Daoy (cell line): ENCODE measurements around the gene FAAP20. TPM values are rescaled to one million over a fixed set of nuclear protein-coding genes. Genes with fewer than 3 reads are reported as not detected.
A peak's percentile ranks its signal among the peaks of the same experiment; 100 is the strongest.

ENCODE experiments used
- DNase-seq: peaks from one replicate; pipeline ENCODE4 v3.0.0-alpha.2; 2015; ENCODE audit warnings: low read depth
- total RNA-seq: library from RNA; depleted of rRNA; stranded (reverse); fragments of >200 nt; shearing (Covaris generic); gene quantifications from 2 replicates; pipeline ENCODE4 v1.2.3, GENCODE V29; 2014; rRNA removed

The FAAP20 gene, protein sequence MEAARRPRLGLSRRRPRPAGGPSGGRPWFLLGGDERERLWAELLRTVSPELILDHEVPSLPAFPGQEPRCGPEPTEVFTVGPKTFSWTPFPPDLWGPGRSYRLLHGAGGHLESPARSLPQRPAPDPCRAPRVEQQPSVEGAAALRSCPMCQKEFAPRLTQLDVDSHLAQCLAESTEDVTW
- total RNA-seq: 26.3 and 28.7 TPM in 2 replicates

DNA sequence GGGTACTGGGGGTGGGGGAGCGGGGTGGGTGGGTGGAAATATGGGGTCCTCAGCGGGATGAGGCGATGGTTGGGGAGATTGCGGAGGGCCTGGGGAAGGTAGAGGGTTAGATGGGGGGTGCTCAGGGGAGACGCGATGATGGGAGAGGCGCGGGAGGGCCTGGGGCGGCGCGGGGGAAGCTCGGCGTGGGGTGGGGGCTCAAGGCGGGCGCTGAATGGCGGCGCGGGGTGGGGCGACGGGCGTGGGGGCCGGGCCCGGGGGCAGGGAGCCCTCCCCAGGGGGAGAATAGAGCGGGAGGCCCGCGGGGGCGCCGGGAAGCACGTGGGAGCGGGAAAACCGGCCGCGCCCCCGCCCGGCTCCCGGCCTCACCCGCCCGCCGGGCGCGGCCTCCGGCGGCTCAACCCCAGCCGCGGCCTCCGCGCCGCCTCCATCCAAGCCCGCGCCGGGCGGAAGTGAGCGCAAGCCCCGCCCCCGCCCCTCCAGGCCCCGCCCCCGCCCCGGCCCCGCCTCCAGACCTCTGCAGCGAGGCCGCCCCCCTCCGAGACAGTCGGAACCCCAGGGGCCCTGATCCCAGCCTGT is at the start of gene FAAP20:
Gene FAAP20 (minus strand): TSS at position 454 of the 579 bp plus-strand sequence. CDS start 23 bp downstream, at position 431.
- DNase-seq: peak; percentile 81

DNA sequence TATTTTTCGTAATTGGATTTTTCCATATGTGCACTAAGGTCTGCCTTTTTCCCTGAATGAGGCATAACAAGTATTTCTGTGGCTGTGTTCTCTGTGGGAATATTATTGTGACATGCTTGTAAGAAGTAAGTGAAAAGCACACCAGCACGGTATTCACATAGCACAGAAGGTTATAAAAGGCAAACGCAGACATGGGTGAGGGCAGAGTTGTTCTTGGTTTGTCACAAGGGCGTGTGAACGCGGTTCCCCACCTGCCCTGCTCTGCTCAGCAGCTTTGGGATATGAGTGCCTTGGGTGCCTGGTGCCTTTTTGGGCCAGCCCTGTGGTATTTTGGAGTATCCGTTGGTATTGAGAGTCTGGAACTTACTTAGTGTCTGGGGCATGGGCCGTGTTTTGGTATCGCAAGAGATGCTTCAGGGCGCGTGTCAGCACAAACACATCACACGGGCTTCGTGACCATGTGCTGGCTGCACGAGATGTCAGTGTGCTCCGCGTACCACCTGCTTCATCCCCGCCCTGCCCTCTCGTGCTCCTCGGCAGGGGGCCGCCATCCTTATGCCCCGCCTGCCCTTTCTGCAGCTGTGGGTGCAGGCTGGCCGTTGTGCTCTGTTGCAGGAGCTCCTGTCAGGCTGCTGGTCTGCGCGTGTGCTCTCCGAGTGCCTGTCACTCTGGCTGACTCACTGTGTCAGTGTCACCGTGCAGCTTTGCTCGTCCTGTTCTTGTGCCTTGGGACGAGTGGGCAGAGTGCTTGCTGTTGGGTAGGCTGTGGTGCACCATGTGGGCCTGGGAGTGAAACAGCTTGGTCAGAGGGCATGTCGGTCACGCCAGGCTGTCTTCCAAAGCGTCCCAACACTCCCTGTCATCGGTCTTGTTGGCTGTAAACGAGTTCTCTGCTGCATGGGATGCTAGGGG is 48.5 kb upstream of the FAAP20 start:
- no peak for DNase-seq

DNA sequence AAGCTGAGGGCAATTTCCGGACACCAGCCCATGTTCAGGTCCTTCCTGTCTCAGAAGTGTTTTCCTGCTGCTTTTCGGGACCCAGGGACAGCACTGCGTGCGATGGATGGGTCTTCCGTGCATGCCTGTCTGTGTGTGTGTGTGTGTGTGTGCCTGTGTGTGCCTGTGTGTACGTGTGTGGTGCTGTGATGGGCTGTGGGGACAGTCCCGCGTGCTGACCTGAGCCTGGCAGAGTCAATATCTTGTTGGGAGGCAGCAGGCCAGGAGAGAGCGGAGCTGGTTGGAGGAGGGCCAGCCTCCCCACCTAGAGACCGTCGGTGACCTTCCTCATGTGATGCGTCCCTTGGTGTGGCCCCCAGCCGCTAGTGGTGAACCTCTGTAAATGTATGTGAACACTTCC is 47.2 kb upstream of the FAAP20 start:
- DNase-seq: no peak

DNA sequence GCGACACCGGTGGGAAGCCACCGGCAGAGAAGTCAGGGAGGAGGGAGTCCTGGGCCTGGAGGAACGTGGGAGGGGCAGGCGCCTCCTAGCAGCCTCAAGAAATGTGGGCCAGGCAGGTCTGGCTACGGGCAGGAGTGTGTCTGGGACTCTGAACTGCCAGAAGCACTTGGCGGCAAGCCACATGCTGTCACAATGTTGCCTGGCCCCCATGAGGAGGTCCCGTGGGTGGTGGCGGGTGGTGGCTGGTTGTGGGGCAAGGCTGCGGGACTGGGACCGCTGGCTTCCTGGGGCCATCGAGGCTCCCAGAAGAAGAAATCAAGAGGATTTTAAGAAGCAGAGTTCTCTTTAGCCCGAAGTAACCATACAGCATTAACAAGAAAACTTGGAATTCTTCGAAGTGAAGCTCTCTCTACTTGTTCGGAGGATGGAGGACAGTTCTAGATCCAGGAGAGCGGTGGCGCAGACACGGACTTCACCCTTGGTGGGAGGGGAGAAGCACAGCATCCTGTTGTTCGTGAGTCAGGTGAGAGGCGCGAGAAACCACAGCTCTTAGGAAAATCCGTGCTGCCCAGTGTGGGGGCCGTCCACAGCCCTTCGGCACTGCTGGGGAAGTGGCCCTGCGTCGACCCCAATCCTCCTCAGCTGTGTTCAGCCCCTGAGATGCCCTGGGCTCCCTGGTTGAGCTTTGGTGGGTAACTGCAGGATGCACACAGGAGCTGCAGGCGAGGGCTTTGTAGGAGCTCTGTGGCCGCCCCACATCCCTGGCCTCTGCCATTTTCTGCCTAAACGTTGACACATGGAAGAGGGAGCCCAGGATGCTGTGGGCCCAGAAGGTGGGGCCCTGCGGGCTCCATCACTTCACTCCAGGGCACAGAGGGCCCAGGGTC is 45.9 kb upstream of the FAAP20 start:
- DNase-seq: no peak

DNA sequence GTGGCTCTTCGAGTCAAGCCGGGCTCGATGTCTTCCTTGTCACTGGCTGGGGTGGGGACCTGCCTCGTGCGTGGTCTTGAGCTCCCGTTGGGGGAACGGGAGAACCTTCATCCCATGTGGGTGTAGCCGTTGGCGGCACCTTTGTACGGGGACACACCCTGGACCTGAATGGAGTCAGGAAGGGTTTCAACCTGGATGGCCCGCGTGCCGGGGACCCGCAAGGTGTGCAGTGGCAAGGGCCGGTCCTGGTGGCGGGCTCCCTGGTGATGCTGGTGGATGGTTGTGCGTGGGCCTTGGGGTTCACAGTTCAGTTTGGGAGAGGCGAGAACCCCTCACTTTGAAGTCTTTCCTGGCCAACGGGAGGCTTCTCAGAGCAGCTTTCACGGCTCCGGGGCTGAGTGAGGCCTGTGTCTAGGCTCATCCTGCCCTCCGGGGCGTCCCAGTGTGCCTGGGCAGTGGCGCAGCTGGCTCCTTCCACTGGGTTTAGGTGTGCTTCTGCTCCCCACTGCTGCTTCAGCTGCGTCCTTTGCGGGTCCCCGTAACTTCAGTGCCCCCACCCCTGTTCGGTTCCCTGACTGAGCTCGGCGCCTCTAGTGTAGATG is 44.9 kb upstream of the FAAP20 start:
- no peak for DNase-seq

DNA sequence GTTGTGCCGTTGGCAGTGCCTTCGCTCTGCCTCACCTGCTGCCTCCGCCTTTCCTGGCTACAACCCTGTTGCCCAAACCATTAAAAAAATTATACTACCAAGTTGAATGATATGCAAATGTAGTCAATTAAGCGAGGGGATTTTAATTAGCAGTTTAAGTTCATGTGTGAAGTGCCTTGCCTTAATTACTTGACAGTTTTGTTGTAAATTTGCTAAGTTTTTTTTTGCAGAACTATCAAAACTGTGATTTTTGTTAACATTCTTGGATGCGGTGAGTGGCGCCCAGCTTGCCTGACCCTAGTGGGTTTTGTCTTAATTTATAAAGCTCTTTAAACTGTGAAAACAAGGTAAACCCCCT is 44.4 kb upstream of the FAAP20 start:
- no peak for DNase-seq

DNA sequence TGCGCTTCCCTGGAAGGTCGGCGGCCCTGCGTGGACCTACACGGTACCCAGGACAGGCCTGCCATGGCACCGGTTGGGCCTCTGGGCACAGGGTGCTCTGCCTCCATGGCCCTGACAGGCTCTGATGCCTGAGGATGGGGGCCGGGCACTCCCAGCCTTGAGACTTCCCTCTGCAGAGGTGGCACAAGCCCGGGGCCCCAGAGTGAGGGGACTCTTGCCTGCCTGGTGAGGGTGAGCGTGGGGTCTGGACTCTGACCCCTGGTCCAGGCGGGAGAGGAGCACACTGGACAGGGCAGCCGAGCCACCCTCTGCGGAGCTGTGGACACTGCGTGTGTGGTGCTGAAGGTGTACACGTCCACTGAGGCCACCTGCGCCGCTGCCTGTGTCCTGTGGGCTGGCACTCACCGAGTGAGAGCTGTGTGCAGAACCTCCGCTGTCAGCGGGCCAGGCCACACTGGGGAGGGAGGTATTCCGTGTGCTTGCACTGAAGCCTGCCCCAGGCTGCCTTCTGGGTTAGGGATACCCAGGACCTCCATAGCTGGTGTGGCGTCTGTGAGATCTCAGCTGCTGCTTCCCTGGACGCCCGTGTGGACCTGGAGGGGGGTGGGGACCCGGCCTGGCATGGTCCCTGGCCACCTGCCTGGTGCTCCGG is 43.9 kb upstream of the FAAP20 start:
- no peak for DNase-seq

DNA sequence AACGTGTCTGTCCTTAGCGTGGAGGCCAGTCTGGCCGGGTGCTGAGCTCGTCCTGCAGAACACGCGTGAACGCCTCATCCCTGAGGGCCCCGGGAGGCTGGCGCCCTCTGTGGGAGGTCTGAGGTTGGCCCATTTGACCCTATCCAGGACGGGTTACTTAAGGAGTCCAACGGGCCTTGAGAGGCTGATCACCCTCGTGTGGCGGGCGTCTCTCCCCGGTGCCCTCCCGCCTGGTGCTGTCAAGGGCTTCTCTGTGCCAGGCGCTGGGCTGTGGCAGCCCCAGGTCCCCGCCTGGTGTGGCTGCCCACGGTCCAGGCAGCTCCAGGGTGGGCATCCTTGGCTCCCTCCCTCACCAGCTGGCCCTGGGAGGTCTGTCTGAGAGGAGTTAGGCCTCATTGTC is 43.2 kb upstream of the FAAP20 start:
- DNase-seq: no peak

DNA sequence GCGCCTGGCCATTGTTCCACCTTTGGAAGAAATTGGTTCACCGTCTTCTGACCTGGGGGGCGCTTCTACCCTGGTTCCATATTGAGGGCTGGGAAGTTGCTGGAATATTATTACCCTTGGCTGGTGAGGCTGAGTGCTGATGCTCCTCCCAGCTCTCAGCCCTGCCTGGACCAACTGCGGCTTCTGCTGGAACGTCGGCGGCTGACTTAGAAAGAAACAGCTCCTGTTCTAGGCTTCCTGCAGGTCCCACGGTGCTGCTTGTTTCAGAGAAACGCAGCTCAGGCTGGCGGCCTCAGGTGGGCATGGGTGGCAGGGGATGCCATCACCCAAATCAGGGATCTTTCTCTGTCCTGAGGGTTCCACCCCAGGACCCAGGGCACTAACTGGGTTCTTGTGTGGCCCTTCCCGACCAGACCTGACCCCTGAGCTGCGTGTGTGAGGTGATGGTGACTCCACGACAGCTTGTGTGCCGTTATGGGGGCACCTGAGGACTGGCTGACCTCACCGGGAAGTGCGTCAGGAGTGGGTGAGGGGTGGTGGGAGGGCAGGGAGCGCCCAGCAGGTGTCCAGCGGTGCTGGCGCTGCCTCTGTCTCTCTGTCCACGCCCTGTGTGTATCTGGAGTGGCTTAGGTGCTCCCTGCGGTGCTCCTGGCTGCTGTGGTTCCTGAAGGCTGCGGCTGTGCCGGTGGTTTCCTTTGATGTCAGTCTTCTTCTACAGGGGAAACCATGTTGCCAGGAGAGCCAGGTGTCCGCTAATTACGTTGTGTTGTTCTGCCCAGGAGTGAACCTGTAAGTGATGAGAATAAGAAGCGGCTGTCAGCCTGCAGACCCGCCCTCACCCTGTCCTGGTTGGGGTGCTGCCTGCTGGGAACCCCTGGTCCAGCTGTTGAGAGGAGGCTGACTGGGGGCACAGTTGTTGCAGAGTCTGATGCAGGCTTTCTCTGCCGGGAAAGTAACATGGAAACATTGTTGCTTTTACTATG is 42.4 kb upstream of the FAAP20 start:
- DNase-seq: no peak

DNA sequence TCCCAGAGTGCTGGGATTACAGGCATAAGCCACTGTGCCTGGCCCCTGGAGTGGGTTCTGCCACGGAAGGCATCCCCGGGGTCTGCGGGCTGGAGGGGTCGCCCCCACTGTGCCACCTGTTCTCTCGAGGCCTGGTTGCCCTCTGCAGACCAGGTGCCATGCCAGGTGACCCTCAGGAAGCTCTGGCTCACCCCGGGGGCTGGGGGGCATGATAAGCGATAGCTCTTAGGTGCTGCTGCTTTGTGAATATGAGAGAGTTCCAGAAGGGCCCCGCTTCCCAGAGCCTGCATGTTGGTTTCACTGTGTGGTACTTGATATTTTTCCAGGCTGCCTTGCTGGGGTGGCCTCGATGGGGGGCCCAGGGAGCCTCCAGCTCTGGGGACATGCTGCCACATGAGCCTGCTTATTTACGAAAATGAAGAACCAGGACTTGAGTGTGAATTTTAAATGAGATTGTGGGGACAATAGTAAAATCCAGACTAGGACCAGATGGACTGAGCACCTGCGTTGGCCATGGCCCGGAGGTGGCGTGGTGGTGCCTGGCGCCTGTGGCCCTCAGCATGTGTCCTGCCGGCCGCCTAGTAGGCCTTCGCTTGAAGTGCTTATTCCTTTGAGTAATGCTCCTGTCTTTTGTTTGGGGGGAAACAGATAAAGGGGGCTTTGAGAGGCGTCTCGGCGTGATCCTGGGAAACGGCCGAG is 40.9 kb upstream of the FAAP20 start:
- no peak for DNase-seq

DNA sequence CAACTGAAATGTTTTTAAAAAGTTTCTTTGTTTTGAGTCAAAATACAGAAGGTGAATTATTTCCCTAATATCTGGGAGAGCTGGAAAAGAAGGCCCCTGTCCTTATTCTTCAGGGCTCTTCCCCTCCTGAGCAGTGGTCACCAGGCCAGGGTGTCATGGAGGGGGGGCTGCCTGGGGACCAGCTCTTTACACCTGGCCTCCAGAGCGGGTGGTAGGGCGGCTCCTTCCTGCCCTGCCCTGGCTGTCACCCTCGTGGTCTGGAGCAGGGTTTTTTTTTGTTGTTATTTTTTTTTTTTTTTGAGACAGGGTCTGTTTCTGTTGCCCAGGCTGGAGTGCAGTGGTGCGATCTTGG is 40.2 kb upstream of the FAAP20 start:
- DNase-seq: no peak

DNA sequence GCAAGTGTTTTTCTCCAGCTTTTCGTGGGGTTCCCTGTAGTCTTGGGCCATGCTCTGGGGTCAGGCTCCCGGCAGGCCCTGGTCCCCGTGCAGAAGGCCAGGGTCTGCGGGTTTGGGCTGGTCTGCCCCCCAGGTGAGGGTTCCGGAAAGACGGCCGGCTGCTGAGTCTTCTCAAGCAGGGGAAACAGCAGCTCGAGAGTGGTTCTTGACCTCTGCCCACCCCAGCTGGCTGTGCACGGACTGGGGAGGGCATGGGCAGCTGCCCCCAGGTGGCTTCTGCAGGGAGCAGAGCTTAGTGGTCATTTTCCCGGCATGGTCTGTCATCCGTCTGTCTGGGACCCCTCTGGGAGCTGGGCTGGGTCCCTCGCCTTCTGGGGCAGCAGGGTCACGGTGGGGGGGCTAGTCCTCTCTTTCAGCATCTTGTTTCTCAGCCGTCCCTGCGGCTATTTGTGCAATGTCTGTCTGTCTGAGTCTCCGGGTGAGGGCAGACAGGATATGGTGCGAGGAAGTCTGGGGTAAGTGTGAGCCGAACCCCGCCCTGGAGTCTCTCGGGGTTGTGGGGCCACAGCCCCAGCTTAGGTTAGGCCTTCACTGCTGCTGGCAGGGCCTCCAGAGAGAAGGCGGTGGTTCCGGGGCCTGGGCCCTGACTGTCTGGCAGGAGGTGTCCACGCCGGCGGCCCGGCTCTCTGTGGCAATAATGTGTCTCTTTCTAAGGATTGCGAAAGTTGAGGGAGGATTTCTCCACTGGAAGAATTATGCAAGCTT is 39.6 kb upstream of the FAAP20 start:
- peak; percentile 64 for DNase-seq

DNA sequence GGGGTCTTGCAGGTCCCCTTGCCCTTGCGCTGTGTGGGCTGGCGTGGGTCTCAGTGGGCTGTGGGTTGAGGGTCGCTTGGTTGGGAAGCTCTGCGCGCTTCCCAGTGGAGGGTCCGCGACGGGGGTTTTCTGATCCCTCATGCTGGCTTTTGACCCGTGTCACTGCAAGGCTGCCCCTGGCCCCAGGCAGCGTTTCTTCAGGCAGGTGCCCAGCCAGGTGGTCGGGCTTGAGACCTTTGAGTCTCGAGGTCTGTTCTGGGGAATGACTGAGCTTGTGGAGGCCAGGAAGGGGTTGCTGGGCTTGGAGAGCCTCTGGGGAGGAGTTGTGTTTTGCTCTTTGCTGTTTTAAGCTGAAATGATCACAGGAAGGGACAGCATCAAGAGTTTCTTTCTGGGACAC is 38.9 kb upstream of the FAAP20 start:
- no peak for DNase-seq

DNA sequence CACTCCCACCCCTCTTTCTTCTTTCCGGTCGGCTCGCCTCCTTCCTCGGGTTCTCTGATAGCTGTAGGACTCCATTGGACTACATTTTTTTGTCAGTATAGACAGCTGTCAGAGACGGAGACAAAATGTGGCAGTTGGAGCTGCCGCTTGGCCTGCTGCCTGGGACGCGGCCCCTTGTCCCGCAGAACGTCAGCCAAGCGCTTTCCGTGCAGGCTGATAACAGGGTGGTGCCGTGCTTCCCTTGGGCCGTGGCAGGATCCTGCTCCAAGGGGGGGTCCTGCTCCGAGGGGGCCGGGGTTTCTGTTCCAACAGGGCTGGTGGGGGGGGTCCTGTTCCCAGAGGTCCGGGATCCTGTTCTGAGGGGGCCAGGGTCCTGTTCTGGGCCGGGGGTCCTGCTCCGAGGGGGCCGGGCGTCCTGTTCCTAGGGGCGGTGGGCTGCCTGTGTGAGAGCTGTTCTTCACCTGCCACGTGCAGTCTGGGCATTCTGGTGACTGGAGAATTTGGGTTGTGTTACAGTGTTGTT is 38.4 kb upstream of the FAAP20 start:
- no peak for DNase-seq

DNA sequence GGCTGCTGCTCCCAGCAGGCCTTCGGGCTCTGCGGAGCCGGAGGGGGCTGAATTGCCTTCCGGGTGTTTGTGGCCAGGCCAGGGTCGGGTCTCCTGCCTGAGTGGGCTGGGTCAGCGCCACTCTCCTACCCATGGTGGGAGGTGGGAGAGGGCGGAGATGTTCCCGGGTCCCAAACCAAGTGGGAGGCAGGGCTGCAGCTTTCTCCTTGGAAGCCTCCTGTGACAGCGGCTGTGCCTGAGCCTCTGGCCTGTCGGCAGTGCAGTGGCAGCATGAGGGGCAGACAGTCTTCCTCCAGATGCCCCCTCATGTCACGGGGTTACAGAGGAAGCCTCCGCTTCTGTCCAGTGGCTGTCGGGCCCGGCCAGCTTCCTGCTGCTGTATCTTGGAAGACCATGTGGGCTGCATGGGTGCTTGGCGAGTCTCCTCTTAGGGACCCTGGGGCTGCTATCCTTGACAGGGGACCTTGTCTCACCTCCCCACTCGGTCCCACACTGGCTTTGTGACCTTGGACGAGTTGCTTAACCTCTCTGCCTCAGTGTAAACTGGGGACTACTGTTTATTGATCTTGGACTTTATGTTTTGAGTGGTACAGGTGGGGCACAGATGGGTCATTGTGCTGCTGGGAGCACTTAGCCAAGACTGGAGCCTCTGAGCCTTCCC is 37.8 kb upstream of the FAAP20 start:
- DNase-seq: no peak

DNA sequence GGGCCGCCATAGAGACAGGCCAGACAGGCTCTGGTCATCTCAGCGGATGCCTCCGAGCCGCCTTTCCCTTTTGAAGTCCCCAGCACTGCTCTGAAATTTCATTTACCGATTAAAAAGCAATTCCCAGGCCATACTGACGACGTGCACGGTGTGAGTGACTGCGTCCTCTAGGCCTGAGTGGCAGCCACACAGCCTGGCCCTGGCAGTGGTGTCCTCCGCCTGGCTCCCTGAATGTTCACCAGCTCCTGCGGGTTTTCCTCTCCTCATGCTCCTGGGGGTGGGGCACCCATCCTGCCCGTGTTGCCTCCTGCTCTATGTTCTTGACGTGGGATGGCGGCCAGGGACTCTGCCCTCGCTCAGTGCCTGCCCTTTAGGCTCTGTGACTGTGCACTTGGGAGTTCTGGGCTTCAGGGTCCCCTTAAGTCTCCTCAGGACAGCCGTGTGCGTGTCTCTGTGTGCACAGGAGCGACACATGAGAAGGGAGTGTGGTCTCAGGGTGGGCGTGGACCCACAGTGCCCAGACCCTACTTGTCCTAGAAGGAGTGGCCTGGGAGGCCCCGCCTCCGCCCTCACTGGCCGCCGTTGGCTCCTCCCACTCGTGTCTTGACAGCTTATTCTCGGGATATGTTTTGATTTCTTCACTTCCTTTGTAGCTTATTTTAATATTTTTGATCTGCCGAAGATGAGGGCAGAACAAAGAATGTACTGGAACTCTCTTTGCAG is 37.1 kb upstream of the FAAP20 start:
- peak; percentile 74 for DNase-seq
